GM18511 (cell line): ENCODE measurements around the gene ZNF135.
A peak's percentile ranks its signal among the peaks of the same experiment; 100 is the strongest.

Experiments
- ATAC-seq: cut with Tn5 transposase; IDR thresholded peaks from one replicate; pipeline ENCODE4 v1.9.1; 2021; ENCODE audit warnings: mild to moderate bottlenecking, moderate library complexity; ENCODE audit not compliant: unreplicated experiment

Gene ZNF135

DNA sequence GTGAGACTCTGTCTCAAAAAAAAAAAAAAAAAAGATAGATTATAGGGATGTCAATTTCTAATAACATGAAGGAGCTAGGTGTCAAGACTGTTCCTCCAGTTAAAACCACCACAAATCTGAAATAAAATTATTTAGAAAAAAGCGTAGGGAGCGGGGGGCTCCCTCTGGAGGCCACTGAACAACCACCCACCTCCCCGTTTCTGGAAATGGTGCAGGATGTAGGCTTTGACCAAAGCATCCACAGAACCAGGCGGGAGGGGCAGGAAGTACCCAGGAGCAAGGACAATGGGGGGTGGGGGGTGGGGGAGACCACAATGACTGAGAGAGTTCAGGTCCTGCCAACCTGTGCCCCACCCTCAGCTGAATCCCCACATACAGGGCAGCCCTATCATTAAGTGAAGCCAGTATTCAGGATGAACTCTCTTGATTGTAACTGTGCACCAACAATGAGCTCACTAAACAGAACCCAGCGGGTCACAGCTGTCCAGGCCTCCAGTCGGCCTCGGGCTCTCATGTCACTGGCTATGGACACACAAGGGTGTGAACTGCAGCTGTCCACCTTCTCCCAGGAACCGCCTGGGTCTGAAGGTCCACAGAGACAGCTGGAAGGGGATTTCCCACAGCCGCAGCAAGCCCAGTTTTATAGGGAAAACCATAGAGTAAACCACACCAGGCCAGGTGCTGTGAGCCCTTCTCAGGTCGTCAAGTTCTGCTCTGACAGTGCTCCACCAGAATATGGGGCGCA, 32.3 kb downstream of the ZNF135 start:
- no peak for ATAC-seq

DNA sequence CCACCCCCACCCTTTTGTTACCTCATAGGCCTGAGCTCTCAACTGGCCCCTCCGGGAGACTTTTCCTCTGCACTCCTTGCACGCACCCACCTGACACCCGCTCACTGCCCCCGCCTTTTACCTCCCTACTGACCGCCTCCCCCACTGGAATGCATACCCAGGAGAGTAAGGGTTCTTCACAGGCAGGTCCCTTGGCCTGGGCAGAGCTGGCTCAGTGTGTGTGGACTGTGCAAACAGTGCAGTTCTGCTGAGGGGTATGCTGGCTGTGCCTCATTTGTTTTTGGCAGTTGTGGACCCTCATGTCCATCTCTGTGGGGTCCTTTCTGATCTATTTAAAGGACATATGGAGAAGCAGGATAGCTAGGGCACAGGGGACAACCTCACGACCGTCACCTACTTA, 34.0 kb downstream of the ZNF135 start:
- ATAC-seq: no peak

DNA sequence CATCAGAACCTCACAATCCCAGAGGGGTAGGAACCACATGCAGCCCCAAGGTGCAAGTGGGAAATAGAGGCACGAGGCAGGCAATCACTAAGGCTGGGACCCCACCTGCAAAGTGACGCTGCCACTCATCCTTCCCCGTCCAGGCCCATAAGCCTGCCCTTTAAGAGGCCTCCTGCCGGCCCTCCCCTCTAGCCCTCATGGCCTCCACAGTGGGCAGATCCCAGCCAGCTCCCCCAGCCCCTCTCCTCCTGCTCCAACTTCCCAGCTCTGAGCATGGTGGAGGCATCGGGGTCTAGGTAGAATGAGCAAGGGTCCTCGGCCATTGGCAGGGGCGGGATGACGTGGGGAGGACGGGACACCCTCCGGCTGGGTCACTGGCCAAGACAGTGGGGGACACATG, 36.2 kb downstream of the ZNF135 start:
- ATAC-seq: no peak

DNA sequence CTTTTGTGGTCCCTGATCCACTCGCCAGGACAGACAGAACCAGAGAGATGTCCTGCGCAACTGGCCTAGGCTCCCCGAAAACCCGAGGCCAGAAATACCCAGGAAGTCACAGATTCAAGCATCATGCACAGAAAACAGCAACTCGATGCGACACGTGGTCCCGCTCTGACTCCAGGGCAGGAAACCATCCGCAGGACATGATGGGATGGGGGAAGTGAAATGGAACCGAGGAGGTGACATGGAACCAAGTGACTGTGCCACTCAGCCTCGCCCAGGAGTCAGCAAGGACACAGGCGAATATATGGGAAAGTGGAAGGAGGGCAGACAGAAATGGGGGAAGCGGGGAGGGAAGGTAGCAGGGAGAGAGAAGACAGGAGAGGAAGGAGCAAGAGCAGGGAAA, 37.8 kb downstream of the ZNF135 start:
- no peak for ATAC-seq

DNA sequence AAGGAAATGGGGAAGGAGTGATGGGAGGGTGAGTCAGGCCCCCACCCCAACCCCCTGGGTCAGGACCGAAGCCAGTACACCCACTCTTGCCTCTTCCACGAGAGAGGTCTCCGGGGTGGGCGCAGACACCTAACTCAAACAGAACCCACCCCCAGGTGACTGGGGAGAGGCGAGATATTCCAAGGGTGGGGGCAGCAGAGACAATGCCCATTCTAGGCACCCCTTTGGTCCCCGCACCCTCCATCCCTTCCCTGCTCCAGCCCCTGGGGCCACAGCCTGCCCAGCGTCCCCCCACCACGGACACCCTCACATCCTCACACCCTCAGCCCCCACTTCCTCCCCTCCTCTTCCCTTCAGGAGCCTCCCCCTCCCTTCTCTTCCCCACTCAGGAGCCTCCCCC, 38.3 kb downstream of the ZNF135 start:
- no peak for ATAC-seq

DNA sequence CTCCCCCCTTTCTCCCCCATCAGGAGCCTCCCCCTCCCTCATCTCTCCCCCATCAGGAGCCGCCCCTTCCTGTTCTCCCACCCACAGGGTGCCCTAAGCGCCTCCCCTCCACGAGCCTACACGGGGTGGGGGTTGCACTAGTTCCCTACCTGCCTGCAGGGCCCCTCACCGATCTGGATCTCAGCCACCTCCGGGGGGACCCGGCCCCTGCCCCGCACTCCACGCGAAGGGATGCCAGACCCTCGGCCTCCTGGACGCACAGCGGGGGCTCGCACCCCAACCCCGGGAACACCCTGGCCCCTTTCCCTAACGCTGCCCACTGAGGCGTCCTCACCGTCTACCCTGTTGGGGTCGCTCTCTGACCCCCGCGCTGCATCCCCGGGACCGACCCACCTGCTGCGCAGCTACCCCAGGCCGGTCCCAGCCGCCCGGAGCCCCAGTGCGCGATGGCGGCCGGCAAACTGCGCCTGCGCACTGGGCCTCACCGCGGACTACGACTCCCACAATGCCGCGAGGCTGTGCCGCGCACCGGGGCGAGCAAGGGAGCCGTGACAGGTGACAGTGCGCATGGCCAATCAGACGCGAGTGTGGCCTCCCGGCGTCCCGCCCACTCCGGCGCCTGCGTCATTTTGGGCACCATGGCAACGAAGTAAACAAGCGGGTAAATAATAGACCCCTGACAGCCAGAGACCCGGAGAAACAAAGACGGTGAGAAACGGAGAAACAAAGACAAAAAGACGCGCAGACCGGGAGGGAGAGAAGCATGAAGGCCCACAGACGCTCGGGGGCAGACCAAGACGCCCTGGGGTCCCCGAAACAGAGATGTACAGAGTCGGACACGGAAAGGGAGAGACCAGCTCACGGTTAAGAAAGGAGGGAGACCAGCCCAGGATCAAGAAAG, 38.9 kb downstream of the ZNF135 start, which contains the start of gene ZSCAN18:
TSS of gene ZSCAN18 (minus strand) at position 451 of the 901 bp plus-strand sequence. CDS start 7,964 bp downstream, outside the sequence.
- peak; percentile 68 for ATAC-seq

DNA sequence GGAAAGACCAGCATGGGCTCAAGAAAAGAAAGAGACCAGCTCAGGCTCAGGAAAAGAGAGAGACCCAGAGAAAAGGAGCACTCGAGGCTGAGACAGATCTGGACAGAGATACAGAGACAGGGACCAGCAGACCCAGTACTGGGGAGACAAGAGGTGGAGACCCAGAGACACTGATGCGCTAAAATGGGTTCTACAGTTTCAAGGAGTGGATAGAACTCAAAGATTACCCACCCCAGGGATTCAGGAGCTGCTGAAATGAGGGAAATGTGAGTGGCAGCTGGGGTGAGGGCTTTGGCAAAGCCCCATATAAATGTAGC, 39.6 kb downstream of the ZNF135 start:
- no peak for ATAC-seq

DNA sequence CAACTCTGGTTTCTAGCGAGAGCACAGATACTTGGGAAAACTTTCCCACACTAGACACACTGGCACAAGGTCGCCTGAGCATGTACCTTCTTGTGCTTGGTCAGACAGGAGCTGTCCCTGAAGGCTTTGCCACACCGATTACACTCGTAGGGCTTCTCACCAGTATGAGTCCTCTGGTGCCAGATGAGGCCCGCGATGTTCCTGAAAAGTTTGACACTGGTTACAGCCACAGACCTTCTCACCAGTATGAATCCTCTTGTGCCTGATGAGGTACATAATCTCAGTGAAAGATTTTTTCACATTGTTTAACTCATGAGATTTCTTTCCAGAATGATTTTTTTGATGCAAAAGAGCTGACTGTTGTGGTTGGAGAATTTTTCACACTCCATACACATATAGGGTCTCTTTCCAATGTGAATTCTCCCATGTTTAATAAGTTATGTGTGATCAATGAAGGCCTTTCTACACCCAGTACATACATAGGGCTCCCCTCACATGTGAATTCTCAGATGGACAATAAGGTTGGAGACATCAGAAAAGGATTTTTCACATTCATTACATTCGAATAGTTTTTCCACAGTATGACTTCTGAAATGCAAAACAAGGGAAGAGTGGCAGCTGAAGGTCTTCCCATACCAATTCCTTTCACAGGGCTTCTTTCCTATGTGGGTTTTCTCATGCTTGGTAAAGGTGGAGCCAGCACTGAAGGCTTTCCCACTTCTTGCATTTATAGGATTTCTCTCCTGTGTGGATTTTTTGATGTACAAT, 48.9 kb downstream of the ZNF135 start:
- no peak for ATAC-seq

DNA sequence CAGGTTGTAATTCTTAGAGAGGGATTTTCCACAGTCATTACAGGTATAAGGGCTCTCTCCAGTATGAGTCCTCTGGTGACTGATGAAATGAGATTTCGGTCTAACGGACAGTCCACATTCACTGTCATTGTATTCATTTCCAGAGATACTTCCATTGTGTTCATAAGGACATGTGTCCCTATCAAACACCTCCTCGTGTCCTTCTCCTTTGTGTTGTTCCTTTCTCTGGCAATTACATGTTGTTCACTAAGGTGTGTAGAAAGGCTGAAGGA, 49.4 kb downstream of the ZNF135 start:
- ATAC-seq: no peak

DNA sequence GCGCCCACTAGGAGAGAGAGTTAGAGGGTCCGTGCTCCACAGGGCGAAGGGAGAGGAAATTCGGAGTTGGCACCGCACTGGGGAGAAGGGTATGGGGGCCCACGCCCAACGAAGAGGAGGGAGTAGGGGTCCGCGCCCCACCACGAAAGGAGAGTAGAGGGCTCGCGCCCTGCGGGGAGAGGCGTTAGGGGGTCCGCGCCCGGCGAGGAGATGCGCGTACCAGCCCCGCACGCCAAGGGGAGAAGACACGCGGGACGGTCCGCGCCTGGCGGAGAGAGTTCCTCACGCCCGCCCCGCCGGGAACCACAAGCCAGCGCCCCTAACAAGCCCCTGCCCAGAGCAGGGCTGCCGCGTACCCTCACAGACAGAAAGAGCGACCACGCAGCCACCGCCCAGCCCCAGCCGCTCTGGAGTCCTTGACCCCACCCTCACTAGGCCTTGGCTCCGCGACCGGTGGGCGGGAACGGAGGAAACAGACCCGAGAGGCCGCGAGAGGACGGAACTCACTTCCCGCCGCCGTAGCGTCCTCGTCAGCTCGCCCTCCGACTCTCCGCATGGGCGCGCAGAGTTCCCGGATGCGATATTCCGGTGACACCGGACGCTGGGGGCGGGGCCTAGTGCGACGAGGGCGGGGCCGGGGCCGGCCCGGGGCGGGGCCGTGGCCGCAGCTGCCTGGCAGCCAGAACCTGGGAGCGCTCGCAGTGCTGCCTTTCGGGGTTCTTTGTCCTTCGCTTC, 58.9 kb downstream of the ZNF135 start:
- ATAC-seq: no peak

DNA sequence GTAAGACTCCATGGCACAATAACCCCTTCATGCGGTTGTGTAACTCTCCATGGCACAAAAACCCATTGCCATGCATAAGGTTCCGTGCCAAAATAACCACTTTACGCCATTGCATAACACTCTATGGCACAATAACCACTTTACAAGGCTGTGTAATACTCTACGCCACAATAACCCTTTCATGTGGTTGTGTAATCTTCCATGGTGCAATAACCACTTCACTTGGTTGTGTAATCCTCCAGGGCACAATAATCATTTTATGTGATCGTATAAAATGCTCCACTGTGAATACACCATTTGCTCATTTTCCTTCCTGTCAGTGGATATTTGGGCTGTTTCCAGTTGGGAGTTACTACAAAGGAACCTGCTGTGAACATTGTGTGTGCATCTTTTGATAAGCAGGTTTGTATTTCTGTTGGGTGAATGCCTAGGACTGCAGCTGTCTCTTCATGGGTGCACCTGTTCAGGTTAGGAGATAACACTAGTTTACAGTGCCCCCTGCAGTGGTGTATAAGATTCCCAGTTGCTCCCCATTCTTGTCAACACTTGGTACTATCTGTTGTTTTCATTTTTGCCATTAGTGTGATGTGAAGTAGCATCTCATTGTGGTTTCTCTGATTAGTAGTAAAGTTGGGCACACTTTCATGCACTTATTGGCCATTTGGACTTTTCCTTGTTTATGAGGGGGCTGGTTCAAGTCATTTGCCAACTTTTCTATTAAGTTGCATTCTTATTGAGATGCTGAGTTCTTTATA, 60.1 kb downstream of the ZNF135 start:
- ATAC-seq: no peak
